Transverse colon (tissue), 1 donor: Measurements from ENCODE around the gene LMOD1.

Experiments used
- EP300 ChIP-seq: sonication (generic); formaldehyde crosslinking; IDR thresholded peaks from one replicate; pipeline ENCODE4 v1.6.1; 2017; ENCODE audit warnings: antibody characterized with exemption, low read depth
- POLR2A ChIP-seq: fragments of 450-650 bp; IDR thresholded peaks from one replicate; pipeline ENCODE4 v1.6.1; 2016; ENCODE audit warnings: antibody characterized with exemption, mild to moderate bottlenecking, moderate library complexity

DNA sequence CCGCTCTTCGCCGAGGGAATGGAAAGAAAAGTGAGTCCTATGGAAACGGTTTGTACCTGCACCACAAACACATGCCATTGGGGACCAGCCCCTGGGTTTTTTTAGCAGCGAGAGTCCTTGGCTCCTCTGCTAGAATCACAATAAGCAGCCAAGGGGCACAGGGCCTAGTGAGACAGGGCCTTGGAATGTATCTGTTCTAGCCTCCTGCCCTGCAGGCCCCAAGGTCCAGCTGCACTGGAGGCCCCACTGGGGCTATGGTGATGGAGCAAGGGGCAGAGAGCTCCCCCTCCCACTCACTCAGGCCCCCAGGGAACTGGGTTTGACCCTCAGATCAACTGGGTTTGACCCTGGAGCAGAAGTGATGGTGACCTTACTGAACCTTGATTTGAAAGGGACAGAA, 43.2 kb downstream of the LMOD1 start:
- TF ChIP-seq POLR2A (no peak), EP300 (no peak)
